ENCODE results near the gene P2RY12. TPM values are rescaled to one million over a fixed set of nuclear protein-coding genes. Genes with fewer than 3 reads are reported as not detected.

P2RY12 gene
- total and polyA plus RNA-seq, 2 of the 8 experiments (the other 6 are each of a cell fraction or from before 2014, with no cell fraction given): not detected

GRCh38 chr3:151307583-151308488 is 76.7 kb downstream of the P2RY12 start (continued):
- TF ChIP-seq JUN (IDR thresholded peaks at IDR 0.05; ENCODE audit: low read depth, low read length) (no peak), TEAD4 (IDR thresholded peaks at IDR 0.05; ENCODE audit: low read depth, low read length) (no peak), CTBP2 (IDR thresholded peaks at IDR 0.05; ENCODE audit: borderline replicate concordance, insufficient read depth, insufficient read length, low read length) (no peak), RBBP5 (IDR thresholded peaks at IDR 0.05; ENCODE audit: borderline replicate concordance, low read depth, low read length) (no peak), RAD21 (IDR thresholded peaks at IDR 0.05 in 1 of 2, conservative IDR thresholded peaks at IDR 0.05 in 1 of 2; ENCODE audit: low read depth in 2 of 2, low read length in 2 of 2) (no peak), ATF2 (IDR thresholded peaks at IDR 0.05; ENCODE audit: low read length) (no peak)

All from H1 (cell line).